Activated CD8-positive, alpha-beta T cell treated with anti-CD3 and anti-CD28 coated beads, Interleukin-2, amount 10 ng/mL, durations not matched to agents 7 days and 5 days (primary cell): ENCODE results near the gene CDK11B. TPM values are rescaled to one million over a fixed set of nuclear protein-coding genes. Genes with fewer than 3 reads are reported as not detected.
"Not testable (repeated sequence)": the region's sequence is repeated elsewhere in the genome, so short reads cannot be mapped to it uniquely, and the experiment has no call there.

Experiments
- ATAC-seq: fragments of 150-1000 bp; cut with Tn5 transposase; one replicate; pipeline ENCODE4 v1.10.0; 2021; ENCODE audit warnings: moderate library complexity
- CTCF ChIA-PET: fragments of 350-600 bp; sonication (Branson Sonifier 250); formaldehyde crosslinking; loops from one replicate; lab custom pipeline; 2021; ENCODE audit warnings: antibody characterized with exemption; lab: Charles Lee
- POLR2A ChIA-PET: fragments of 350-600 bp; sonication (Branson Sonifier 250); formaldehyde crosslinking; loops from one replicate; lab custom pipeline; 2021; ENCODE audit warnings: antibody characterized with exemption; lab: Charles Lee
- DNase-seq: peaks from one replicate; pipeline ENCODE4 v3.0.0-alpha.2; 2020
- H3K27ac Mint-ChIP-seq: one replicate; pipeline ENCODE4 v1.8.0; 2021; ENCODE audit warnings: mild to moderate bottlenecking, mixed read lengths
- H3K27me3 Mint-ChIP-seq: one replicate; pipeline ENCODE4 v1.8.0; 2021; ENCODE audit warnings: low read depth, mixed read lengths
- H3K36me3 Mint-ChIP-seq: one replicate; pipeline ENCODE4 v1.8.0; 2021; ENCODE audit warnings: low read depth, mixed read lengths
- H3K4me1 Mint-ChIP-seq: one replicate; pipeline ENCODE4 v1.8.0; 2021; ENCODE audit warnings: low read depth, mixed read lengths
- H3K4me3 Mint-ChIP-seq: one replicate; pipeline ENCODE4 v1.8.0; 2021; ENCODE audit warnings: mild to moderate bottlenecking, mixed read lengths
- H3K9me3 Mint-ChIP-seq: one replicate; pipeline ENCODE4 v1.8.0; 2022; ENCODE audit warnings: mixed read lengths; ENCODE audit not compliant: insufficient read depth
- total RNA-seq, 2 experiments: library from RNA; stranded (reverse); gene quantifications; one replicate each; pipeline ENCODE4 v1.2.3, GENCODE V29; 2021

The CDK11B gene
- total RNA-seq, 2 experiments from 2014 or later: 35.4 to 39.5 TPM

- CTCF ChIA-PET: interaction anchor here (1.6 kb wide), 1 partner anchor 16 kb away, joined by 3 read pairs; no protein-coding TSS in a partner anchor
- Mint-ChIP-seq H3K4me3 (peak overlapping the region; percentile 69), H3K9me3 (no peaks in the 10 kb centered on the region)
Measured at GRCh38 chr1:1598051-1598719, 60.6 kb downstream of the CDK11B start.

GRCh38 chr1:1597275-1597930 lies 61.4 kb downstream of the CDK11B start:
- DNase-seq (peak; percentile 28), ATAC-seq (no peak)
- Mint-ChIP-seq H3K4me1 (peaks cover 16% of the 10 kb centered on the region), H3K9me3 (no peaks in the 10 kb centered on the region), H3K27ac (no peak overlapping the region), H3K36me3 (no peaks in the 10 kb centered on the region), H3K27me3 (peaks cover 2% of the 10 kb centered on the region), H3K4me3 (peak overlapping the region; percentile 17)
- ChIA-PET CTCF (interaction anchor here (0.9 to 1.6 kb wide), 2 partner anchors 14 to 17 kb away, joined by 3 read pairs; no protein-coding TSS in a partner anchor), POLR2A (no interaction called here)

More at GRCh38 chr1:1598051-1598719, 60.6 kb downstream of the CDK11B start:
- no peak for ATAC-seq
- no peak for DNase-seq
- Mint-ChIP-seq H3K27ac (peak overlapping the region; percentile 55), H3K27me3 (peaks cover 2% of the 10 kb centered on the region), H3K36me3 (no peaks in the 10 kb centered on the region), H3K4me1 (peaks cover 16% of the 10 kb centered on the region)
- POLR2A ChIA-PET: no interaction called here

- H3K36me3 Mint-ChIP-seq: no peaks in the 10 kb centered on the region
- H3K27me3 Mint-ChIP-seq: peaks cover 2% of the 10 kb centered on the region
- ChIA-PET CTCF (interaction anchor here (0.9 kb wide), 1 partner anchor 14 kb away, joined by 3 read pairs; no protein-coding TSS in a partner anchor), POLR2A (no interaction called here)
- peak; percentile 21 for DNase-seq
- ATAC-seq: no peak
- no peak overlapping the region for H3K27ac Mint-ChIP-seq
- H3K4me1 Mint-ChIP-seq: peaks cover 16% of the 10 kb centered on the region
- H3K9me3 Mint-ChIP-seq: no peaks in the 10 kb centered on the region
- no peak overlapping the region for H3K4me3 Mint-ChIP-seq
Measured at GRCh38 chr1:1596493-1597274, 62.1 kb downstream of the CDK11B start.

- POLR2A ChIA-PET: not testable (repeated sequence)
Measured at GRCh38 chr1:1595341-1595740, 63.5 kb downstream of the CDK11B start.

DNA sequence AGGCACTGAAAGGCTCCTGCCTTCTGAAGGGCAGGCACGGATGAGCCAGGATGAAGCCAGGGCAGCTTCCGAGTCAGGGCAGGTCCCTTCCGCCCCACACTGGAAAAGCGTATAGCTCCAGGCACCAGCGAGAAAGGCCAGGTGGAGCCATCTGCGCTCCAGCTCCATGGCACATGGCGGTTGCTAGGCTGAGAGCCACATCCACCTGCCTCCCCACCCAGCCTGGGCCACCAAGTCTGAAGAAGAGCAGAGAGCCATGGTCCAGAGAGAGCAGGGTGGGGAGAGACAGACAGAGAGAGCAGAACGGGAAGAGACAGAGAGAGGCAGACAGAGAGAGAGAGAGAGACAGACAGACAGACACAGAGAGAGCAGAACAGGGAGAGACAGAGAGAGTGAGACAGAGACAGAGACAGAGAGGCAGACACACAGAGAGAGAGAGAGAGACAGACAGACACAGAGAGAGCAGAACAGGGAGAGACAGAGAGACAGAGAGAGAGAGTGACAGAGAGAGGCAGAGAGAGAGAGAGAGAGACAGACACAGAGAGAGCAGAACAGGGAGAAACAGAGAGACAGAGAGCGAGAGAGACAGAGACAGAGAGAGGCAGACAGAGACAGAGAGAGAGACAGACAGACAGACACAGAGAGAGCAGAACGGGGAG lies 64.1 kb downstream of the CDK11B start:
- ChIA-PET POLR2A (interaction anchor here (0.8 kb wide), 1 partner anchor 35 kb away, joined by 4 read pairs; no protein-coding TSS in a partner anchor), CTCF (interaction anchor here (0.8 kb wide), 1 partner anchor 34 kb away, joined by 3 read pairs; no protein-coding TSS in a partner anchor)
- H3K9me3 Mint-ChIP-seq: no peaks in the 10 kb centered on the region
- H3K36me3 Mint-ChIP-seq: no peaks in the 10 kb centered on the region
- ATAC-seq (peak; percentile 45), DNase-seq (no peak)
- no peak overlapping the region for H3K27ac Mint-ChIP-seq
- peaks cover 2% of the 10 kb centered on the region for H3K27me3 Mint-ChIP-seq
- H3K4me1 Mint-ChIP-seq: peaks cover 13% of the 10 kb centered on the region
- H3K4me3 Mint-ChIP-seq: no peak overlapping the region

More at GRCh38 chr1:1595341-1595740, 63.5 kb downstream of the CDK11B start:
- H3K27ac Mint-ChIP-seq, ATAC-seq, H3K4me3 Mint-ChIP-seq, H3K36me3 Mint-ChIP-seq, CTCF ChIA-PET, DNase-seq, H3K9me3 Mint-ChIP-seq, H3K27me3 Mint-ChIP-seq: not testable (repeated sequence)
- peaks cover 13% of the 10 kb centered on the region for H3K4me1 Mint-ChIP-seq

DNA sequence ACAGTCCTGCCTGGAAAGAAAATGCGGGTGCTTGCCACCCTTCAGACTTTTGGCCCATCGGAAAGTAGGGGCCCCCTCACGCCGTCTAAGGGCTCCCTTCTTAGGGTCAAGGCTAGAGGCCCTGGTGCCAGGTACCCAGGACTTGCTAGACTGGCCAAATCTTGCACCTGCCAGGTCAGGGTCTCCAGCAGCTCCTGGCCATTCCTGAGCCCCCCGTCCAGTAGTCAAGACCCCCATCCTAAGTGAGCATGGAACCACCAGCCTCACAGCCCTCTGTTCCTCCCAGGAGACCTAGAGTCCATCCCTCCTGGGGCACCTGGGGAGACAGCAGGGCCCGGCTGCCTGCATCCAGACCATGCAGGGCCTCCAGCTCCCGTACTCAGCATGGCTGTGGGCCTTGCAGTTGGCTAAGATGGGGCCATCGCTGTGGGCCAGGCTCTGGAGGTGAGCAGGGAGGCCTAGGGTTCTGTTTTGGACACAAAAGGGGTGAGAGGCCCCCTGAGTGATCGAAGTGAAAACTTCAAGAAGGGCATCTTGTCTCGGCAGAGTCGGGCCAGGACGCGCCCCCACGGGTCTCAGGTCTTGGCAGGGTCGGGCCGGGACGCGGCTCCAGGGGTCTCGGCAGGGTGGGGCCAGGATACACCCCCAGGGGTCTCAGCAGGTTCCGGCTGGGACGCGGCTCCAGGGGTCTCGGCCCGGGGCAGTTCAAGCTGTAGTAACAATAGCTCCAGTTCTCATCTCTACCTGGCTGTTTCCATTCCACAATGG lies 64.8 kb downstream of the CDK11B start:
- CTCF ChIA-PET: interaction anchor here (0.8 kb wide), 1 partner anchor 35 kb away, joined by 3 read pairs; no protein-coding TSS in a partner anchor
- Mint-ChIP-seq H3K9me3 (no peaks in the 10 kb centered on the region), H3K4me3 (no peak overlapping the region), H3K27me3 (peaks cover 2% of the 10 kb centered on the region), H3K27ac (no peak overlapping the region), H3K4me1 (peaks cover 12% of the 10 kb centered on the region), H3K36me3 (no peaks in the 10 kb centered on the region)
- ATAC-seq: no peak
- POLR2A ChIA-PET: interaction anchor here (0.8 kb wide), 1 partner anchor 36 kb away, joined by 4 read pairs; no protein-coding TSS in a partner anchor
- DNase-seq: no peak

DNA sequence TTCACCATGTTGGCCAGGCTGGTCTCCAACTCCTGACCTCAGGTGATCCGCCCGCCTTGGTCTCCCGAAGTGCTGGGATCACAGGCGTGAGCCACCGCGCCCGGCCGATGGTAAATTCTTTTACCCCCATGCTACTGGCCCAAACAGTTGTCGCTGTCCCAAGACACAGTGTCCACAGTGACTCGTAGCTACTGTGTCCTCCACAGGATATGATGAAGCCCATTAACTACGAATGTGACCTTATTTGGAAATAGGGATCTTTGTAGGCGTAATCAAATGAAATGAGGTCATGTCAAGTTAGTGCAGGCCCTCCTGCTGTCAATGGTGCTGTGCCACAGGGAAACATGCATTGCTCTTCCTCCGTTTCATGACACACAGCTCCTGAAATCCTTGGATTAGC lies 67.4 kb downstream of the CDK11B start:
- Mint-ChIP-seq H3K4me3 (no peak overlapping the region), H3K9me3 (no peaks in the 10 kb centered on the region), H3K36me3 (no peaks in the 10 kb centered on the region), H3K27ac (no peak overlapping the region), H3K4me1 (no peaks in the 10 kb centered on the region), H3K27me3 (no peaks in the 10 kb centered on the region)
- ATAC-seq (no peak), DNase-seq (no peak)
- ChIA-PET CTCF (no interaction called here), POLR2A (no interaction called here)

Other genes starting within 250 kb of the CDK11B start
- not detected for gene ANKRD65, start 237.7 kb downstream of the CDK11B start, total RNA-seq
- under 1 TPM; 0.21 to 0.29 TPM for gene VWA1, start 223.3 kb downstream of the CDK11B start, total RNA-seq
- gene ATAD3C, start 209.3 kb downstream of the CDK11B start, total RNA-seq: 1 to 10 TPM; 1.0 to 1.4 TPM
- 10 to 100 TPM; 41.5 to 49.6 TPM for gene ATAD3B, start 187.2 kb downstream of the CDK11B start, total RNA-seq
- gene ATAD3A, start 146.8 kb downstream of the CDK11B start, total RNA-seq: 10 to 100 TPM; 51.6 to 57.4 TPM
- 1 to 10 TPM; 1.0 to 1.1 TPM for gene TMEM240, start 118.4 kb downstream of the CDK11B start, total RNA-seq
- gene SSU72, start 84.1 kb downstream of the CDK11B start, total RNA-seq: 100 to 1,000 TPM; 123 to 129 TPM
- 1 to 10 TPM; 7.5 to 9.3 TPM for gene FNDC10, start 58.9 kb downstream of the CDK11B start, total RNA-seq
- gene MIB2, start 43.5 kb downstream of the CDK11B start, total RNA-seq: 10 to 100 TPM; 49.3 to 50.7 TPM
- 1 to 10 TPM; 1.7 to 2.0 TPM for gene MMP23B, start 26.8 kb downstream of the CDK11B start, total RNA-seq
- gene SLC35E2B, start 33.8 kb upstream of the CDK11B start, total RNA-seq: 10 to 100 TPM; 39.6 to 40.7 TPM
- gene CDK11A, start 65.4 kb upstream of the CDK11B start, total RNA-seq: 10 to 100 TPM; 83.6 to 85.8 TPM
- gene NADK, start 119.5 kb upstream of the CDK11B start, total RNA-seq: 10 to 100 TPM; 82.0 to 82.9 TPM
- 100 to 1,000 TPM; 398 TPM for gene GNB1, start 232.1 kb upstream of the CDK11B start, total RNA-seq